HUES64 (cell line): ENCODE data around the gene TIMM23.

ENCODE experiments used
- H3K27ac ChIP-seq: 2 replicates; pipeline ENCODE4 v1.7.0; 2013; ENCODE audit warnings: low read depth, low read length, inconsistent platforms
- H3K27me3 ChIP-seq: 2 replicates; pipeline ENCODE4 v1.6.1; 2013; ENCODE audit warnings: mild to moderate bottlenecking, low read length; ENCODE audit not compliant: insufficient read depth
- H3K36me3 ChIP-seq: 2 replicates; pipeline ENCODE4 v1.6.1; 2013; ENCODE audit warnings: mild to moderate bottlenecking, low read length; ENCODE audit not compliant: insufficient read depth
- H3K4me1 ChIP-seq: 2 replicates; pipeline ENCODE4 v1.6.1; 2013; ENCODE audit warnings: mild to moderate bottlenecking, low read length, moderate library complexity; ENCODE audit not compliant: insufficient read depth
- H3K4me3 ChIP-seq: 2 replicates; pipeline ENCODE4 v1.5.1; 2013; ENCODE audit warnings: mild to moderate bottlenecking, low read length, moderate library complexity
- H3K9ac ChIP-seq: 2 replicates; pipeline ENCODE4 v1.6.1; 2013; ENCODE audit warnings: mild to moderate bottlenecking, low read depth, low read length
- H3K9me3 ChIP-seq: 2 replicates; pipeline ENCODE4 v1.6.1; 2013; ENCODE audit warnings: low read depth, low read length; ENCODE audit not compliant: insufficient read depth
- WGBS: fragments of 150-250, 120-280 bp; methylation state at CpG from one replicate; pipeline ENCODE4 v1.1.7; 2013; ENCODE audit warnings: missing lambda C conversion rate; 5-methylcytosine and 5-hydroxymethylcytosine counted together

Gene TIMM23

DNA sequence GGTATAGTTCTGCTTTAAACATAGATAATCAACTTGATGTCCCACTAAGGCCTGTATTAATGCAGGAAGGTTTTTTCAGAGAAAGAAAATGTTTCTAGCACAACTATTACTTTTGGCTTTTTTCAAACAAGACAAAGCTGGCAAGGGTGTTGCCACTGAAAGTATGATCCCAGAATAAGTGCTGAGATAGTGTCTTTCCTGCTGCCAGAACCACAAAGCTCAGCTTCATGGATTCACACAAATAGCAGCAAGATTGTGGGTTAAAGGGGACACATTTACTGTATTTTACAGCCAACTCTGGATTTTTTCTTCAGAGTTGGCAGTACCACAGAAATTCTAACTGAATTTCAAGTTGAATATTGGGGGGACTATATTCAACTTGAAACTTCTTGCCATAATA, 53.8 kb downstream of the TIMM23 start:
- H3K4me3 ChIP-seq, result no peak overlapping the region
- no peak overlapping the region for H3K9ac ChIP-seq
- H3K4me1 ChIP-seq, result peaks cover 12% of the 10 kb centered on the region; the same call in 1 of the 2 replicates

DNA sequence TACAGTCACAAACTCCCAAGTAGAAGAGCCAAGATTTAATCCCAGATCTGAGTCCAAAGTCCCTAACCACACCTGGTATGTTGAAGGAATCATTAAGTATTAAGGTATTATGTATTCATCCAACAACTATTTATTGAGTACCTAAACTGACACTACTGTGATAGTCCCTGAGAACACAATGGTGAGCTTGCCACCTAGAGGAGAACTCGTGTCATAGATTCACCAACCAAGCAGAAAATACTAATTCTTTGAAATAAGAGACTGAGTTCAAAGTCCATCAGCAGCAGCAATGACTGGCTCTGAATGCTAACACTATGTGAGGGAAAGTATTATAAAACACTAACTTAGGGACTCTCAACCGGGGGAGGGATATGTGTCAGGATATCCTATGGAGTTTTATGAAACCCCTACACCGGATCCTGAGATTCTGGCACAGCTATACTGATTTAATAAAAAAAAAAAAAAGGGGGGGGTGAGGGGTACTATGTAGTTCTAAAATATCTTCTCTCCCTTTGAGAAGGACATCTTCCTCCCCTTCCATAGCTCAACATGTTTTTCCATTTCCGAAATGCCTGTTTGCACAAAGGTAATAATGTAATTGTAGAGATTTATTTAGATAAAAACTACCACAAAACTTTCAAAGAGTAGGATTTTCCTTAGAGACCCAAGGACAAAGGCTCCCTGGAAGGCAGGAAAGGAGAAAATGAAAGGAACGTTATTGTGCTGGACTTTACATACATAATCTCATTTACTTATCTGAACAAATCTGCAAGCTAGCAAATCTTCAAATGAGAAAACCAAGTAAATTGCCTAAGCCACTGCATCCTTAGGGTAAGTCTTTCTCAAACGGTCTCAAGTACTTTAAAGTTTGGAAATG, 56.5 kb downstream of the TIMM23 start:
- peaks cover 7% of the 10 kb centered on the region; the same call in 1 of the 2 replicates for H3K4me1 ChIP-seq
- H3K4me3 ChIP-seq, result peak overlapping the region; percentile 67
- no peak overlapping the region for H3K27ac ChIP-seq
- no peaks in the 10 kb centered on the region for H3K27me3 ChIP-seq
- no peaks in the 10 kb centered on the region for H3K36me3 ChIP-seq
- H3K9ac ChIP-seq, result no peak overlapping the region; the same call in 1 of the 2 replicates
- H3K9me3 ChIP-seq, result no peaks in the 10 kb centered on the region
- WGBS, result 21% methylated on average over 3 of the region's 6 CpGs

More for the DNA sequence above, 53.8 kb downstream of the TIMM23 start:
- H3K9me3 ChIP-seq, result no peaks in the 10 kb centered on the region
- no peak overlapping the region for H3K27ac ChIP-seq
- H3K27me3 ChIP-seq, result no peaks in the 10 kb centered on the region
- H3K36me3 ChIP-seq, result no peaks in the 10 kb centered on the region

DNA sequence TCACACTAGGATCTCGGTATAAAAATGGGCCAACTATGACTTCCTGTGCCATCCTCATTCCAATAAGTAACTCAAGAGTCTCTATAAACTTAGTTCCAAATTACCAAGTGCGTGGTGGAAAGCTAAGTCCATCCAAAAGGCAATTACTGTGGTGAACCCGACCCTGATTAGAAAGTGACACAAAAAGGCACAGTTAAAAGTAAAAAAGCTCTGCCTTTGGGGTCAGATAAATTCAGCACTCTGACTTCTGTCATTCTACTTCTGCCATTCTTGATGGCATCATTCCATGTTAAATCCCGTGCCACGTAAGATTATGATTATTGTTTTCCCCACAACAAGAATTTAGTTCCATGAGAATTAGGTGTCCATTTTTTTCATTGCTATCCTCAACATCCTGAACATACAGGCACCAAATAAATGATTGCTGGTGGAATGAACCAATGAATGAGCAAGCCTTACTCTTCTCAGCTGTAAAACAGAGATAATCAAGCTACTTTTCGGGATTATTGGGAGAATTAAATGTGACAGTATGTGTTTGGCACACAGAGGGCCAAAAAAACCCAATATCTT, 57.3 kb downstream of the TIMM23 start:
- no peaks in the 10 kb centered on the region for H3K27me3 ChIP-seq
- WGBS, result 49% methylated on average over 6 of the region's 6 CpGs

DNA sequence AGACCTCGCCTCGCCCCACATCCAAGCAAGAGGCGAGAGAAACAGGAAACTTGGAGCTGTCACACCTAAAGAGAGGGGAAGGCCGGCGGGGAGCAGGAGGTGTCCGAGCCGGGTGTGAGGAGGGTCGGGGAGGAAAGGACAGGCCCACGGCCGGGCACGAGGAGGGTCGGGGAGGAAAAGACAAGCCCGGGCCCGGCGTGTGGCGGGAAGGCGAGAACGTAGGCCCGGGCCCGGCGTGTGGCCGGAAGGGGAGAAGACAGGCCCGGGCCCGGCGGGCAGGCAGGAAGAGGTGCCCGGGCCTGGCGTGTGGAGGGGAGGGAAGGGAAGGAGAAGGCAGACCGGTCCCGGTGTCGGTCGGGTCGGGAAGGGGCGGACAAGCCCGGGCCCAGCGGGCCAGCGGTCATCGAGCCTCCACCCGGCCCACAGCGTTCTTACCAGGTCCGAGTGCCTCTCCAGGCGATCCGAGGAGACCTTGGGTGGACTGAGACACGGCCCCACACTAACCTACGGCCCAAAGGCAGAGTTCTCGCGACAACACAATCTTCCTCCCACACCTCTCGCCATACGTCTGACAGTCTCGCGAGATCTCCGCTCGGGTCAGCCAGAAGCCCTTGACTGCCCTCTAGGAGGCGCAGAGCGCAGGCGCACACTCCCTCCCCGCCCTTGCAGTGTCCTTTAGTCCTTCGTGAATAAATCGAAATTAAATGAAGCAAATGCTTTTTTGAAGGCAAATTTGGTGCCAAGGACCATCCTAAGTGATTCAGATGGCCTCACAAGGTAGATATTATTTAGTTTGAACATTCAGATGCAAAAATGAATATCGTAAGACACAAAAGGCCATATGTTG, 58.0 kb downstream of the TIMM23 start, which contains the start of gene NCOA4:
NCOA4 (minus strand) TSS at position 533 of the 847 bp plus-strand sequence. CDS start 13,943 bp downstream, outside the sequence.
- 1% methylated on average over 59 of the region's 59 CpGs for WGBS
- Histone ChIP-seq H3K27me3 (no peaks in the 10 kb centered on the region), H3K27ac (peak within 1 kb of the TSS; percentile 38; the same call in 1 of the 2 replicates), H3K36me3 (no peaks in the 10 kb centered on the region), H3K4me3 (peak within 1 kb of the TSS; percentile 67), H3K9ac (peak within 1 kb of the TSS; percentile 71), H3K4me1 (peaks cover 7% of the 10 kb centered on the region; the same call in 1 of the 2 replicates), H3K9me3 (no peaks in the 10 kb centered on the region)

More for the DNA sequence above, 57.3 kb downstream of the TIMM23 start:
- Histone ChIP-seq H3K27ac (no peak overlapping the region), H3K9me3 (no peaks in the 10 kb centered on the region), H3K4me3 (peak overlapping the region; percentile 67), H3K9ac (peak overlapping the region; percentile 71), H3K36me3 (no peaks in the 10 kb centered on the region), H3K4me1 (peaks cover 7% of the 10 kb centered on the region; the same call in 1 of the 2 replicates)

DNA sequence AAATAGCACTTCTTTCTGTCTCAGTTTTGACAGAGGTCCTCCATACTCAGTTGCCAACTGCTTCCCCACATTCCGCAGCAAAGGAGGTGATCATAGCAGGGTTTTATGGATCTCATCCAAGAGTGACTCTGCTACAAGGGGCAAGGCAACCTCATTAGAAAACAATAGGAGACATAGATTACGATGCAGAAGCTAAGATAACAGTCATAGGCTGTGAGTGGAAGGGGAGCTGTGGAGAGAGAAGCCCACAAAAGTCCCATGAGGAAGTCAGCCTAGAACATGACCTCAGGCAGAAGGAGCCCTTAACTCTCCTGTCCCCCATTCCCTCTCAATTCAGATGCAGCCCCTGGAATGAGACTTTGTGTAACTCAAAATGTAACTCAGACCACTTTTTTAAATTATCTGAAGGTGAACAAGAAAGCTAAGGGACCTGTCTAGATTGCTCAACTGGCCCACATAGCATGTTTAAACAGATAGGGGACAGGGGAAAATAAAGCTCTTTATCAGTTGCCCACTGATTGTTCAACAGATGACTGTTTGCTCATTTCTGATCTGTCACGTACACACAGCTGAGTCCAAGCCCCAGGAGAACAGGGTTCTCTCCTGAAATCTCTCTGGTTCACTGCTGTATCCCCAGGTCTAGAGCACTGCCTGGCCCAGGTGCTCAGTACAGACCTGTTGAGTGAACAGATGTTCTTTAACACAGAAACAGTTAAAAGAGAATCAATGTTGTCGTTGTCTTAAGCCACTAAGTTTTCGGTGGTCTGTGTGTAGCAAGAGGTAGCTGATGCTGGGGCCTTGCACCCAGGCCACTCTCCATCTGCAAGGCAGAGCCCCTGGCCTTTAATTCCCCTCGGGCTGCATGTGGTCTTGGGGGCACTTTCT, 59.6 kb downstream of the TIMM23 start:
- H3K4me1 ChIP-seq, result peaks cover 7% of the 10 kb centered on the region; the same call in 1 of the 2 replicates
- WGBS, result 83% methylated on average over 6 of the region's 6 CpGs
- H3K27ac ChIP-seq, result no peak overlapping the region
- H3K36me3 ChIP-seq, result no peaks in the 10 kb centered on the region
- H3K9ac ChIP-seq, result no peak overlapping the region
- no peaks in the 10 kb centered on the region for H3K9me3 ChIP-seq
- no peaks in the 10 kb centered on the region for H3K27me3 ChIP-seq
- H3K4me3 ChIP-seq, result no peak overlapping the region

DNA sequence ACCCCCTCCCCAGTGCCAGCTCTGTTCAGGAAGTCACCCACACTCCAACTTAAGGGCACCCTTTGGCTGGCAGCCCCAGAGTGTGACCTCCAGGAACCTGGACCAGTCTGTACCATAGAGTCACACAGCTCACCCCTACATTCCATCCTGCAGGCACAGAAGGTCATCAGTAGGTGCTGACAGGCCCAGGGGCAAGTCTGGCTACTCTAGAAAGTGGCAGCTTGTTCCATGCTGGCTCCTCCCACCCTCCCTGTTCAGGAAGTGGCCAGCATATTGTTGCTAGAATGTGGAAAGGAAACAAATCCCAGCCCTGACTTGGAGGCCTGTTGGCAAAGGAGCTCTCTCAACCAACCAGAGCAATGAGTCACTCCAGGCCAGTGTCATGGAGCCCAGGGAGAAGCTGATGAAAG, 61.3 kb downstream of the TIMM23 start:
- Histone ChIP-seq H3K27ac (no peak overlapping the region), H3K9ac (no peak overlapping the region), H3K36me3 (no peaks in the 10 kb centered on the region), H3K9me3 (no peaks in the 10 kb centered on the region), H3K4me3 (no peak overlapping the region), H3K27me3 (no peaks in the 10 kb centered on the region), H3K4me1 (peaks cover 7% of the 10 kb centered on the region; the same call in 1 of the 2 replicates)

DNA sequence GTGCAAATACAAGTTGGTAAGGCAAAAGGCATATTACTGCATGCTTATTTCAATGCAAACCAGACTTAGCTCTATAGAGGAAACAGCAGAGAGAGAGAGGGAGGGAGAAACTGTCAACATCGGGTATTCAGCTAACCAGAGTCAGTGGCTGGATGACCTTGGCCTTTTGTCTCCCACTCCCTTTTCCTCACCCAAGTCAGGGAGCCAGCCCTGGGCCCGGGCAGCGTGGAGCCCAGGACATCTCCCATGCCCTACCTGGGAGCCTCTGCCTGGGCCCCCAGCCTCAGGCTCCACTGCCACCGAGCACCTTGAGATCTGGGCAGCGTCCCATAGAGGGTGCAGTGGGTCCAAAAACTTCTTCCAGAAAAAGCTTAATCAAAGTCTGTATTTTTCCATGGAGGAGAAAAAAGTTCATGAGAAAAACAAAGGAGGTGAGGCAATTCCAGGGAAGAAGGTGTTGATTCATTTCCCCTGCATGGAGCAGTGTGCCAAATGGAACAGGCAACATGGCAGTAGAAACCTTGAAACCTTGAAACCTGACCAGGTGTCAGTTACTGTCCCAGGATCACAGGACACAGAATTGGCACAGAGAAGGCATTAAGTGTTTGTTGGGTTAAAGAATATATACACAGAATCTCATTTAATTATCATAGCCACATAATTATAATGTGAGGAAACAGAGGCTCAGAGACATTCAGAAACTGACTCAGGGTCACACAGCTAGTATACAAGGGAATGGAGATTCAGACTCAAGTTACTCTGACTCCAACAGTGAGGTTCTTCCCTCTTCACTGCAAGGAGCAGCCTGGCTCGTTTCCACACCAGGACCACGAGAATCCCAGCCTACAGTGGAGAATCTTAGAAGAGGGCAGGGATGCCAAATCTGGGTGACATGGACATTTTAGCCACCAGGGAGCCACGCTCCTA, 63.9 kb downstream of the TIMM23 start:
- 82% methylated on average over 8 of the region's 8 CpGs for WGBS
- no peaks in the 10 kb centered on the region for H3K4me1 ChIP-seq
- no peak overlapping the region for H3K9ac ChIP-seq
- H3K36me3 ChIP-seq, result no peaks in the 10 kb centered on the region
- no peaks in the 10 kb centered on the region for H3K27me3 ChIP-seq
- H3K27ac ChIP-seq, result no peak overlapping the region
- H3K9me3 ChIP-seq, result no peaks in the 10 kb centered on the region
- H3K4me3 ChIP-seq, result no peak overlapping the region

DNA sequence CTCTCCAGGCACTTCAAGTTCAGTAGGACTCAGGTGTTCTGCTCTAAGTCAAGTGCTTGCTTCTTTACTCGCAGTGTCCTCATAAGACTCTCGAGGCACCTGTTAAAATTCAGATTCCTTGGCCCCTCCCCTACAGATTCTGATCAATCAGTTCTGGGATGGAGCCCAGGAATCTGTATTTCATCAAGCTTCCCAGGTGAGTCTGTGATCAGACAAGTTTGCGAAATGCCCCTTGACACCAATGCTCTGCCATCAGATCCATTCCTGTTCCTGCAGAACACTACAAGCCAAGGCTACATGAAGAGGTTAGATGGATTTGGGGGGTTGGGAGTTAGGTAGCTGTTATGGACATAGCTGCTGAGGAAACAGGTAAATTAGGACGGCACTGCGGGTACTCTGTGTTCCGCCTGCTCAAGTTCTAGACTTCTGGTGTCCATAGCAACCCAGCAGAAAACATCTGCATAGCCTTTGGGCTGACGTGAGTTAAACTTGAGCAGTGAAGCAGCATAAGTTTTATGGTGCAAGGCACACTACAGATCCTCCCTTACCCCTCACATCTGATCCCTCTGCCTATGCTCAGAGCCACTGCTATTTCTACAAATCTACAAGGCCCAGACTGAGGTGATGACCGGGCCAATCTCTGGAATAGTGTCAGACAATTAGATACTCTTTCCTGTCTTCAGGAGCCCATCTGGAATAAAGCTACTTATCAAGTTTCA, 65.0 kb downstream of the TIMM23 start:
- H3K36me3 ChIP-seq, result no peaks in the 10 kb centered on the region
- WGBS, result 93% methylated on average over 8 of the region's 8 CpGs
- H3K9me3 ChIP-seq, result no peaks in the 10 kb centered on the region
- no peaks in the 10 kb centered on the region for H3K27me3 ChIP-seq
- H3K4me1 ChIP-seq, result no peaks in the 10 kb centered on the region
- no peak overlapping the region for H3K27ac ChIP-seq
- no peak overlapping the region for H3K9ac ChIP-seq
- no peak overlapping the region for H3K4me3 ChIP-seq

DNA sequence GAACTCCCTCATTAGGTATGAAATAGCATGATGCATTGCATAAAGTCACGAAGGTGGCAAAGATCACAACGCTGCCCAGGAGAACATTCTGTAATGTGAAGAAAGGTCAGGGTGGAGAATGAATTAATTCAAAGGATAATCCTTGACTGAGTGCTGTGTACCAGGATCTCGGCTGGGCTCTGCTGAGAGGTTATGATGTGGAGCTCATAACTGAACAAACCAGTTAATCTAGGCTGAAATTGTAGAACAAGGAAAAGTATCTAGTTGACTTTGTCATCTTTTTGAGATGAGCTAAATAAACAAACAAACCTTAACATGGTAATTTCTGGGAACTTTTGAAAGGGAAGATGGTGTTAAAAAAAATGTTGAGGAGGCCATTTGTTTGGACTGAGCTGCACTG, 67.7 kb downstream of the TIMM23 start:
- no peaks in the 10 kb centered on the region for H3K4me1 ChIP-seq
- H3K4me3 ChIP-seq, result no peak overlapping the region
- no peaks in the 10 kb centered on the region for H3K9me3 ChIP-seq
- no peaks in the 10 kb centered on the region for H3K27me3 ChIP-seq
- no peaks in the 10 kb centered on the region for H3K36me3 ChIP-seq
- no peak overlapping the region for H3K9ac ChIP-seq
- H3K27ac ChIP-seq, result no peak overlapping the region
- WGBS, result 95% methylated on average over 3 of the region's 3 CpGs
